ENCODE results near the gene SIPA1. TPM values are rescaled to one million over a fixed set of nuclear protein-coding genes. Genes with fewer than 3 reads are reported as not detected.
A peak's percentile ranks its signal among the peaks of the same experiment; 100 is the strongest.

SIPA1 gene
- polyA plus RNA-seq, 1 experiment = 21.6 TPM

DNA sequence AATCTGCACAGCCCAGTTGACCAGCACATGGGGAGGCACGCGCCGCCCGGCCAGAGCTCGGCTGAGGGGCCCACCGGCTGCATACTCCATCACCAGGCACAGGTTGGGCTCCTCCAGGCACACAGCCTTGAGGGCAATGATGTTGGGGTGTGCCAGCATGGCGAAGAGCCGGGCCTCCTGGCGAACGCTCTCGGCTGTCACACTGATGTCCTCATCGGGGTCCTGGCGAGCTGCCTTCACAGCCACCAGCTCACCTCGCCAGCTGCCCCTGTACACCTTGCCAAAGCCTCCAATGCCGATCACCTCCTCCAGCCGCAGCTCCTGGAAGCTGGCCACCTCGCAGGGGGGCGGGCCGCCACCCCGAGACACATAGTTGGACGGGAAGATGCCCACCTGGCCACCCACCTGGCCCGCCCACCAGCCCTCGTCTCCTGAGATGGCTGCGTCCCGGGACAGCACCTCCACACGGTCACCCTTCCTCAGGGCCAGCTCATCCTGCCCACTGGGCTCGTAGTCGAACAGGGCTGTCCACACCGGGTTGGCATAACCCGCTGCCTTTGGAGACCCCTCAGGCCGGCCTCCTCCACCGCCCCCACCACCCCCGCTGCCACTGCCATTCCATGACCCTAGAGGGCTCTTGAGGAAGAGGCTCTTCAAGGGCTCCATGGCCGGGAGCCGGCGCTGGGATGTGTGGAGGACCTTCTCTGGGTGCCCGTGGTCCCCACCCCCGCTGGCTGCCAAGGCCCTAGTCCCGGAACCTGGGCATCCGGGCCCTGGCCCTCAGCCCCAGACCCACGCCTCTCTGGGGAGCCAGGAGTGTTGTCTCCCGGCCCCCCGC, 24.6 kb upstream of the SIPA1 start:
- H3K36me3 ChIP-seq (ENCODE audit: control insufficient read depth, insufficient read depth, low read length) = peaks cover 19% of the 10 kb centered on the region
- CTCF ChIA-PET = interaction anchor here (1.0 to 2.6 kb wide), 7 partner anchors 19 to 73 kb away, joined by 3 to 14 read pairs (median 4); no protein-coding TSS in a partner anchor
- POLR2A ChIA-PET = interaction anchor here (0.6 kb wide), 1 partner anchor 11 kb away, joined by 5 read pairs; no protein-coding TSS in a partner anchor
- DNase-seq (ENCODE audit: low read depth) = no peak
- H3K27me3 ChIP-seq (ENCODE audit: control insufficient read depth, insufficient read depth, low read length) = no peaks in the 10 kb centered on the region
- TF ChIP-seq, protein P1, sequence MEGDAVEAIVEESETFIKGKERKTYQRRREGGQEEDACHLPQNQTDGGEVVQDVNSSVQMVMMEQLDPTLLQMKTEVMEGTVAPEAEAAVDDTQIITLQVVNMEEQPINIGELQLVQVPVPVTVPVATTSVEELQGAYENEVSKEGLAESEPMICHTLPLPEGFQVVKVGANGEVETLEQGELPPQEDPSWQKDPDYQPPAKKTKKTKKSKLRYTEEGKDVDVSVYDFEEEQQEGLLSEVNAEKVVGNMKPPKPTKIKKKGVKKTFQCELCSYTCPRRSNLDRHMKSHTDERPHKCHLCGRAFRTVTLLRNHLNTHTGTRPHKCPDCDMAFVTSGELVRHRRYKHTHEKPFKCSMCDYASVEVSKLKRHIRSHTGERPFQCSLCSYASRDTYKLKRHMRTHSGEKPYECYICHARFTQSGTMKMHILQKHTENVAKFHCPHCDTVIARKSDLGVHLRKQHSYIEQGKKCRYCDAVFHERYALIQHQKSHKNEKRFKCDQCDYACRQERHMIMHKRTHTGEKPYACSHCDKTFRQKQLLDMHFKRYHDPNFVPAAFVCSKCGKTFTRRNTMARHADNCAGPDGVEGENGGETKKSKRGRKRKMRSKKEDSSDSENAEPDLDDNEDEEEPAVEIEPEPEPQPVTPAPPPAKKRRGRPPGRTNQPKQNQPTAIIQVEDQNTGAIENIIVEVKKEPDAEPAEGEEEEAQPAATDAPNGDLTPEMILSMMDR (IDR thresholded peaks at IDR 0.05; ENCODE audit: insufficient read depth, low read depth, low read length) = no peak
- peak overlapping the region; percentile 59 for H3K4me3 ChIP-seq (ENCODE audit: low read depth, low read length)

DNA sequence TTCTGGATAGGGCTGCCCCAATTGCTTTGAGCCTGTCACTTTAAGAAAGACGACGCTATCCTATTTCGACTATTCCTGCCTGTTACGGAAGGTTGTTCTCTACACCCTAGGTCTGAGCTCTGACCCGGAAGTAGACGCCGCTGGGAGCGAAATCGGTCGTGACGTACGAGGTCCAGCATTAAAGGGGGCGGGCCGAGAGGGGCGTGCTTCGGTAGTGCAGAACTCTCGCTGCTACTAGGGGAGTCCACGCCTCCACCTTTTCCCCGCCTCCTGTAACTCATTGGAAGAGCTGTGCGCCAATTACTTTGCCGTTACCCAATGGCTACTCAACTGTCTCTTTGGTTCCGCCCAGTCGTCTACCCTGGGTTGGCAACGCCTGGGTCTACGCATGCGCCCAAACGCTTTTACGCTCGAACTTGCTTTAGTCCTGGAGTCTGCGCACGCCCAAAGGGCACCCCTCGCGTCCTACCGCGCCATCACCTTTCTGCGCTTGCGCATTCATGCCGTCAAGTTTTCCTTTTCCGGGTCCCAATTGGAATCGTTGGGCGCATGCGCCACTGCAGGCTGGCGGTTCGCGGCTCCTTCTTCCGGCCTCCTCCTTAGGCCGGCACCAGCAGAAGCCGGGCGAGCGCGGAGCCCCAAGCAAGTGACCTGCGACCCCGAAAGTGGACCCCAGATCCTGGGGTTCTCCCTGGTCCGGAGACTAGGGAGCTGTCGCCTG, 22.5 kb upstream of the SIPA1 start, which contains the start of gene PCNX3:
Gene PCNX3, plus strand, starts transcription at position 548 of the 721 bp plus-strand sequence. CDS start 536 bp downstream, outside the sequence.
- Histone ChIP-seq H3K27me3 (ENCODE audit: control insufficient read depth, insufficient read depth, low read length) (no peaks in the 10 kb centered on the region), H3K4me3 (ENCODE audit: low read depth, low read length) (peak within 1 kb of the TSS; percentile 76), H3K36me3 (ENCODE audit: control insufficient read depth, insufficient read depth, low read length) (peaks cover 34% of the 10 kb centered on the region)
- TF ChIP-seq, protein P1 (IDR thresholded peaks at IDR 0.05; ENCODE audit: insufficient read depth, low read depth, low read length) = no peak
- peak; percentile 100 for DNase-seq (ENCODE audit: low read depth)
- CTCF ChIA-PET = interaction anchor here (0.7 to 2.6 kb wide), 13 partner anchors 10 to 202 kb away, joined by 3 to 14 read pairs (median 3); partner anchors contain the start of gene AP5B1
- POLR2A ChIA-PET = interaction anchor here (0.6 to 1.0 kb wide), 4 partner anchors 43 to 193 kb away, joined by 3 to 7 read pairs (median 3); partner anchors contain the start of genes FAM89B, MALAT1 and NEAT1

DNA sequence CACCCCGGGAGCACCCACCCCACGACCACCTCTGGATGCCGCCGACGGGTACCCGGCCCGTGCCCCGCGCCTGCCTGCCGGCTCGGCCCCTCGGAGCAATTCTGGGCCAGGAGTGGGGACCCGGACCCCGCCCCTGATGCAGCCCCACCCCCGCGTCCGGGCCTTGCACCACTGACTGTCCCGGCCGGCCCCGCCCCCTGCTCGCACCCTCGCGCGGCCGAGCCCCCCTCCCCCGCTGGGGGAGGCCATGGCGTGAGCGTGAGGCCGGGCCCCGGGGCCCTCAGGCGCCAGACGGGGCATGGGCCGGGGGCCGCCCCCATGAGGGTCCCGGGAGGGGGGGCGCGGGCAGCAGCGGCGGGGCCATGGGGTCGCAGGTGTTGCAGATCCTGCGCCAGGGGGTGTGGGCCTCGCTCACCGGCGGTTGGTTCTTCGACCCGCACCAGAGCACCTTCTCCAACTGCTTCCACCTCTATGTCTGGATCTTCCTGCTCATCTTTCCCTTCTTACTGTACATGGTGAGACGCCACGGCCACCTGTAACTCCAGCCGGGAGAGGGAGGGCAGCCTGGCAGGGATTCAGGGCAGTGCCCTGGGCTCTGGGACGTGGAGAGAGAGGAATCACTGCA, 21.8 kb upstream of the SIPA1 start:
- H3K4me3 ChIP-seq (ENCODE audit: low read depth, low read length) = peak overlapping the region; percentile 76
- no peak for DNase-seq (ENCODE audit: low read depth)
- H3K36me3 ChIP-seq (ENCODE audit: control insufficient read depth, insufficient read depth, low read length) = peaks cover 38% of the 10 kb centered on the region
- no peaks in the 10 kb centered on the region for H3K27me3 ChIP-seq (ENCODE audit: control insufficient read depth, insufficient read depth, low read length)
- CTCF ChIA-PET = interaction anchor here (0.7 to 1.4 kb wide), 7 partner anchors 9 to 45 kb away, joined by 3 to 7 read pairs (median 3); no protein-coding TSS in a partner anchor
- TF ChIP-seq, protein P1 (IDR thresholded peaks at IDR 0.05; ENCODE audit: insufficient read depth, low read depth, low read length) = no peak
- POLR2A ChIA-PET = interaction anchor here (0.9 to 1.0 kb wide), 3 partner anchors 44 to 194 kb away, joined by 3 to 7 read pairs (median 3); partner anchors contain the start of genes FAM89B, MALAT1 and NEAT1

DNA sequence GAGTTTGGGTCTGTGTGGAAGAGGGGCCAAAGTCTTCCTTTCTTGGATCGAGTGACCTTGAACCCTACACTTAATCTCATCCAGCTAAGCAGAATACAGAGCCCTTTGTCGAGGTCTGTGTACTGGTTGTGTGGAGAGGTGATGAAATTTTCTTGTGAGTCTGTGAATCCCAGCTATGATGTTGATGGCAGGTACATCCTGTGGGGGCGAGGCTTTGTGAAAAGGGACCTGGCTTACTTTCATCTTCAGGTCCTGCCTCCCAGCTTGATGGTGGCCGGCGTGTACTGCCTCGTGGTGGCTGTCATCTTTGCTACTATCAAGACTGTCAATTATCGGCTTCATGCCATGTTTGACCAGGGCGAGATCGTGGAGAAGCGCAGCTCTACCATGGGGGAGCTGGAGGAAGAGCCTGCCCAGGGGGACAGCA, 21.3 kb upstream of the SIPA1 start:
- TF ChIP-seq, protein P1 (IDR thresholded peaks at IDR 0.05; ENCODE audit: insufficient read depth, low read depth, low read length) = no peak
- Histone ChIP-seq H3K36me3 (ENCODE audit: control insufficient read depth, insufficient read depth, low read length) (peaks cover 39% of the 10 kb centered on the region), H3K4me3 (ENCODE audit: low read depth, low read length) (peak overlapping the region; percentile 76), H3K27me3 (ENCODE audit: control insufficient read depth, insufficient read depth, low read length) (no peaks in the 10 kb centered on the region)
- POLR2A ChIA-PET = interaction anchor here (0.6 kb wide), 1 partner anchor 177 kb away, joined by 12 read pairs; no protein-coding TSS in a partner anchor
- DNase-seq (ENCODE audit: low read depth) = no peak
- CTCF ChIA-PET = interaction anchor here (0.7 to 1.4 kb wide), 4 partner anchors 9 to 26 kb away, joined by 3 to 7 read pairs (median 4); no protein-coding TSS in a partner anchor

Data from BJ (cell line).